CD4-positive, alpha-beta T cell treated with Interleukin-12 subunit alpha and Interleukin-12 subunit beta, for 1 hour (primary cell): ENCODE measurements around the gene CNKSR3.

Experiments used
- DNase-seq: peaks from one replicate; pipeline ENCODE4 v3.0.0-alpha.2; 2020

Gene CNKSR3

GRCh38 chr6:154448448-154449096, 61.9 kb downstream of the CNKSR3 start:
- no peak for DNase-seq

DNA sequence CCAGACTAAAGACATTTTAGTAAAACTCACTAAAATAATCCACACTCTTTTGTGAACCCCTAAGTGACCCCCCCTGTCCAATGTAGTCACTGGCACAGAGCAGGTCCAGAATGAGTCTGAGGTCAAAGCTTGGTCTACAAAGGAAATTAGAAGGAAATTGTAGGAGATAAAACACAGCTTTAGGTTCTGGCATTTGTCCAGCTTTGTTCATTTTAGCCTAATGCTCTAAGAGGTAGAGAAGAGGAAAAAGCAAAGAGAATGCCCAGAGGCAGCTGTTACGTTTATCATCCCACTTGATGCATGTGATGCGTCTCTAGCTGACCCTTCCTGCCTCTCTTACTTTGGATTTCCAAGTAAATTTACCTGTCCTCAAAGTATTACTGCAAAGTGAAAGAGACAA, 62.5 kb downstream of the CNKSR3 start:
- DNase-seq, result no peak

- no peak for DNase-seq
Measured at GRCh38 chr6:154446984-154447383, 63.5 kb downstream of the CNKSR3 start.

DNA sequence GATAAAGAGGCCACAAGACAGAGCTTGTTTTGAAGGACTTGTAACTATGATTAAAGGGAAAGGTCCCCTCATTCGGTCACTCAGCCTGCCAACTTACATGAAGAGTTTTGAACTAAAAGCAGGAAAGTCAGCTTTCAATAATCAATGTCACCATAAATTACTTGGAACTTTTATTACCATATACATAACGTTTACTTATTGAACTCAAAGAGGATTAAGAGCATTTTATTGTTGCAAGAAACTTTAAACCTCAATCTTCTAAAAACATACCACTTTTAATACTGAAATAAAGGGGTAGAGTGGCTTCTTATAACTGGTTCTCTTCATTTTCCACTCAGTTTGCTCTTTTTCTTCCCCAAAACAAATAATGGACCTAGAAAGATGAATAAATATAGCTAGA, 65.1 kb downstream of the CNKSR3 start:
- no peak for DNase-seq

DNA sequence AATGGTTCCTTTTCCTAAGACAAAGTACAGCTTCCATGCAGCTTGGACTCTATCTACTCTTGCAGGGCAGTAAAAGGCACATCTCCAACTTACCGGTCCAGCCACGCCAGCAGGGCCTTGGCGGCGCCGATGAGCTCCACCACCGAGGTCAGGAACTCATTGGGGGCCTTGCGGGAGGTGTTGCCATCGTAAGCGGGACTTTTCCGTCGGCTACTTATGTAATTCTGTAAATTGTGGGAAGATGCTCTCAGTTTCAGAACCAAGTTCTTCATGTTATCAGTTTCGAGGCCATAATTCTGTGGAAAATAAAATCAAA, 68.5 kb downstream of the CNKSR3 start:
- no peak for DNase-seq

- no peak for DNase-seq
Measured at GRCh38 chr6:154440422-154441043, 70.0 kb downstream of the CNKSR3 start.

DNA sequence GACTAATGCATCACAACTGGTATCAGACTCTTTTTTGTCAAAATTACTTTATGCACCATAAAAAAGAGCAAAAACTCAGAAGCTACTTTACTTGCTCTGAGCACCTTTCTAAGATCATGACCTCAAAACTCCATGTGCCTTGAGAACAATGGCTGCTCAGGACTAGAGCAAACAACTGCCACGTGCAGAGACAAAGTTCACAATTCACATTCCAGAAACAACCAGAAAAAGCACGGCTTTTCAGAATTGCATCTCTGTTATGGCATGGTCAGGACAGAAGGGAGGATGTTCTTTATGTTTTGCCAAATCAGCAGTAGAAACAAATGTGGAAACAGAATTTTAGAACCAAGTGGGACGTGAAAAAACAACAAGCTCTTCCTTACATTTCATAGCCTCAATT, 70.5 kb downstream of the CNKSR3 start:
- no peak for DNase-seq

DNA sequence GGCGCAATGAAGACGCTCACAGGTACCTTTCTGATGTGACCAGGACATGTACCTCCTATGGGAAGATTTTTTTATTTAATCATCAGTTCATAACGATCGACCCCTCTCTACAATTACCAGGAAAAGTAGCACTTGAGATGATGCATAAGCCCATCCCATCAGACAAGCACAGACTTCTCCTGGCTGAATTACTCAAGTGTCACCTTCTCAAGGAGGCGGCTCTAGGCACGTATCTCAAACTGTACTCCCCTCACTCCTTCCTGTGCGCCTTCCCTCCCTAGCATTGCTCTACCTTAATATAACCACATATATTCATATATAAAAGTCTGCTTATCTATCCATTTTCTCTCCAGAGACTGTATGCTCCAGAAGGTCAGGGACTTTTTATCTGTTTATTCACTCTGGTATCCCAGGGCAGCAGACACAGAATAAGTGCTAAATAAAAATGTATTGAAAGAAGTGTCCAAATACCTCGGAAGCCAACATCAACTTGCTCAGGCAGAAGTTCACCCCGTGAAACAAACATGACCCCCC, 71.5 kb downstream of the CNKSR3 start:
- no peak for DNase-seq

DNA sequence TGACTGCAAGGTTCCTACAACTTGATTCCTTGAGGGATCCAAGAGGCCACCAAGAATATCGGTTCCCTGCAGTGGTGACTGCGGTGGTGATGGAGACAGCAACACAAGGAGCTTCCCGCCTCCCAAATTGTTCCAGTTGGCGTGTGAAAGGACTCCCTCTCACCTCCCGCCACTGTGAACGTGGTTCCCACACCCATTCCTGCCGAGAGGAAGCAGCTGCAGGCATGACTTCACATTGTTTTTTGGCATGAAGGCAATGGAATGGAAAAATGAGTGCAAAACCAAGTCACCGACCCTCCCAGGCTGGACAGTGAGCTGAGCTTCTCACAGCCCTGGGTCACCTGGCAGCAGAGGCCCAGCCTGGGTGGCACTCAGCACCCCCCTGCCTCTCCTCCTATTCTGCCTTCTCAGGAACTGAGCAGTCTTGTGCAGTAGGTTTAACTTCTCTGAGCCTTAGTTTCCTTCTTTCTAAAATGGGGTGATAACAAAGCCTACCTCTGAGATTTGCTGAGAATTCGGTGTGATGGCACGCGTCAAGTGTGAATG, 75.0 kb downstream of the CNKSR3 start:
- DNase-seq, result no peak

DNA sequence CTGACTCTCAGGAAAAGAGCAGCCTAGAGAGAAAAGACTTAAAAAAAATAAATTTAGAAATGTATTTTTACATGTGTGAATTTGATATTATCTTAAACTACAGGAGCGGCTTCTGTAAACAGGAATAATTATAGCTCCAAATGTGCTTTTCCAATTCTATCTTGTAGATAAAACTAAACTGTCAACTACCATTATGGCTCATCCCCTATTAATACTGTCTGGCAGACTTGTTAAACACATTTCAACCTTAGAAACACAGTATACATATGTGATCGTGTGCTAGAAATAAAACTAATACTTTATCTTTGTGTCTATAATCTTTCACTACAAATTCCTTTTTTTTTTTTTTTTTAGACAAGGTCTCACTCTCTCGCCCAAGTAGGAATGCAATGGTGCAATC, 75.8 kb downstream of the CNKSR3 start:
- no peak for DNase-seq

GRCh38 chr6:154433477-154434241, 76.8 kb downstream of the CNKSR3 start:
- DNase-seq, result no peak

DNA sequence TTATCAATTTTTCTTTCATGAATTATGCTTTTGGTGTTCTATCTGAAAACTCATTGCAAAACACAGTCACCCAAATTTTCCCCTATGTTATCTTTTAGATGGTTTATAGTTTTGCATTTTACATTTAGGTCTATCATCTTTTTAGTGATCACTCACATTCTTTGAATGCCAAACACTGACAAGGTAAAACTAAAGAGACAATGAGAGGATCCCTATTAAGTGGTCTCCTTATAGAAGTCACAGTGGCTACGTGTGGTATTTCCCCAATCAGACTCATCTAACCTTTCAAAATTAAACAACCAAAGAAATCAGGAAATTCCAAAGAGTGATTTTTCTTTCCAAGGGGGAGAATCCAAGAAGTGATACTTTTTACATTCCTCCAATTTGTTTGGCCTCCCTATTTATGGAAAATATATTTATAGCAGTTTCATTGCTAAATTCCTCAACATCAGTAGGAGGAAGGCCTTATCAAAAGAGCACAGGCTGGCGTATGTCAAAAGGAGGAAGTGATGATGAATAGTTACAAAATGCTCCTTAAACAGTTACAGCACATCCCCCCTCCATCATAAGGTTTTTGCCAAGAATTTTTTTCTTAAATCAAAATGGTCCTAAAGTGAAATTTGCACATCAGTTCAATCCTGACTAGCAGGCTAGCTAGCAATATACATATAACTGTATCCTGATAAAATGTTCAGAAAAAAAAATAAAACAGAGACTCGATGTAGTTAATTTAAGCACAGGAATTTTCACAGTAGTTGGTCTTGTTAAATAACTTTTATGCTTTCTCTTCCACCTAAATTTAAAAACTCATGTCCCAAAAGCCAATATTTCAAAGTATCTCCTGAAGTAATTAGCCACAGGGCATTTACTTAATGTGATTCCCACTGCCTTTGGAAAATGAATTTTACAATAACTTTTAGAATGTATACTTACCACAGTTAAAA, 77.7 kb downstream of the CNKSR3 start:
- no peak for DNase-seq

DNA sequence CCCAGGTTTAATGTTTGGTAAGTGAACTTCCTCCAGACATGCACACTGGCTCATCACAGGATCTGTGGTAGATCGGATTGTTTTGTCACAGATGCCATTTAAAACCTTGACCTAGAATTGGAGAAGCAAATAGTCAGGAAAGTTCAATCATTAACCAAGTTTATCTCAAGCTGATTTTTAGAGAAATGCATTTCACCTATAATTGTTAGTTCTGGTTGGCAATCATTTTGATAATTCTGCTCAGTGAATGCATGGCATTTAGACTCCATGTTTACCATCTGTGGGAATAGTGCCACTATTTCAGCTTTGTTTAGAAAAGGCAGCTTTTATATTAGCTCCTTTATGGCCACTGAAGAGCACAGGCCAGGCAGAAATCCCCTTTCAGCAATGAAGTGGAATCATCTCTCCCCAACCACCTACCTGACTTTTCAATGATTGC, 80.0 kb downstream of the CNKSR3 start:
- no peak for DNase-seq

GRCh38 chr6:154429711-154430110, 80.8 kb downstream of the CNKSR3 start:
- no peak for DNase-seq

DNA sequence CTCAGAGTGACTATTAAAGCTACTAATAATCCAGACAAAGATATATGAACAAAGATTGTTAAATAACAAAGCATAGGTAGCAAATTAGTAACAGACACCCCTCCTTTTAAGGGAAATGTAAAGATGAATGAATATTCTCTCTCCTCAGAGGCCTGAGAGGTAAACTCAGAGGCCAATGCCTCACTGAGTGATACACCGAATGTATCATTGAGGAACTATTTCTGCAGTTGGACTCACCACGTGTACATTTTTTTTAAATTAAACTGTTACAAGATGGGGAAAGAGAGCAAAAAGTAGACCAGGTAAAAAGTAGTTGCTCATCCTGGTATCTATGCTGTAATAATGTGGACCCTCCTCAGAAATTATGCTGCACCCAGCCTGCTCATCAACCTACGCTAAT, 81.6 kb downstream of the CNKSR3 start:
- DNase-seq, result no peak

DNA sequence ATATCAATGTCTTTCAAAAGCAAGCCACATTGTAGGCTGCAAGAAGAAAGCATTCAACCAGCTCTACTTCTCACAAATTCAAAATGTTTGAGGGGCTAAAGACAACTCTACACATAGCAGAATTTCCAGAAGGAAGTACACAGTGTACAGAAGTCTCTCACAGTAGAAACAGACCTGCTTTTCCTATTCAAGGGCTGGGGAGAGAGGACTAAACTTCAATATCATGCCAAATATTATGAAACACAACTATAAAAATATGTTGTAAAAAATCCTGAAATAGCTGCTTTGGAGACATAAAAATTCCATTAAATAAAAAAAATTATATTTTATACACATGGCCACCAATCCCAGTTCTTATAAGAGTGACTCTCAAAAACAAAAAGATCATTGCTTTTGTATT, 83.0 kb downstream of the CNKSR3 start:
- no peak for DNase-seq

DNA sequence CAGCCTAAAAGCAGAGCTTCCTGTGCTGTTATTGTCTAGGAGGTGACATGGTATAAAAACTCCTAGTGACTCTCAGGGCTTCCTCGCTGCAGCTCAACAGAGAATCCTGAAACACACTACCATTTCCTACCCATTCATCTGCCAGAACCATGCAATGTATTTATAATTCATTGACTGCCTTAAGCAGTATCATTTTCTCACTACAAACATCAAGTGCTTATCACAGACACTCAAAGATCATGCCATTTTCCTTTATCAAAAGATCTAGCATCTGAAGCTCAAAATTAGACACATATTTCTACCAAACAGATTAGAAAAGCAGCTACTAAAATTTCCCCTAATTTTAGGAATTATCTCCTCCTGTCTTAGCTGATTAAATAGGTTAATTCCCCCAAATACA, 83.5 kb downstream of the CNKSR3 start:
- no peak for DNase-seq

- no peak for DNase-seq
Measured at GRCh38 chr6:154425034-154425433, 85.5 kb downstream of the CNKSR3 start.

DNA sequence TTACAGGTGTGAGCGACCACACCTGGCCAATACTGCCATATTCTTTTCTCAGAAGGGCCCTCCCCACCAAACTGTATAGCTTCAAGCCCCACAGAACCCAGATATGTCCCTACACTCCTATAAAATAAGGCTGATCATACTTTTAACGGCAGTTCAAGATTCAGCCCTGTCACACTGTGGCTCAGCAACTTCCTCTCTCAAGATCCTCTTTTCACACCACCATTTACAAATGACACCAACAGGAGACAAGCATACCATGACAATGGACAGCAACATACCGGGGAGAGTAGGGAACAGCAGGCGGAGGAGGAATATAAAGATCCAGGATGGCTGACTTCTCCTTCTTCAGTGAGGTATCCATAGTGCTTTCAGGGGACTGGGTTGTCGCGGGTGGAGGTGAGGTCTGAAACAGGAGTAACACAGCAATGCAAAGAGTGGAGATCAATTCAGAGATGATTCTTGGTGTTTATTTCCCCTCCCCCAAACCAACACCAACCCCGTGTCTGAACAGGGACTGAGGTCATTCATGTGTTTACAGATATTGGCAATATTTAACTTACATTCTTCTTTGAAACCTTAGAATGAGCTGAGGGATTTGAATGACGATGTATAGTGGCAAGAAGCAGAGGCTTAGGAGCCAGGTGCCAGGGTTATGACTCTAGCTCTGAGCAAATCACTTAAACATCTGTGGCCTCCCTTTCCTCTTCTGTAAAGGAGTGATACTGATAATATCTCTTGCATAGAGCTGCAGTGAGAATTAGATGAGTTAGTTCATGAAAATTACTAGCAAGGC, 96.3 kb downstream of the CNKSR3 start:
- DNase-seq, result no peak

GRCh38 chr6:154412106-154412820, 98.2 kb downstream of the CNKSR3 start:
- DNase-seq, result no peak

DNA sequence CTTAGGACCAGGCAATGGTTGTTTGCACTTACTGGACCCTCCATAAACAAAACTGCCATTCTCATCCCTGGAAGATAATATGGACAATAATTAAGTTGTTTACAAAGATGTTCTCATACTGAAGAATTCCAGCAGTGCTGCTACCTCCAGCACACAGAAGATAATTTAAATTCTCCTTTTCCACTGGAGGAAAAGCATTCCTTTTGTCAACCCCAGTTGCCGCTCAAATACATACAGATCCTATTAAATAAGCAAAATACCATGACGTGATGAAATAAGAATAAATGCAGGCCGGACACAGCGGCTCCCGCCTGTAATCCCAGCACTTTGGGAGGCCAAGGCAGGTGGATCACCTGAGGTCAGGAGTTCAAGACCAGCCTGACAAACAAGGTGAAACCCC, 99.4 kb downstream of the CNKSR3 start:
- no peak for DNase-seq
